ENCODE results near the gene MATN3. TPM values are rescaled to one million over a fixed set of nuclear protein-coding genes. Genes with fewer than 3 reads are reported as not detected.

MATN3 gene
- total and polyA plus RNA-seq, 2 of the 13 experiments (the other 11 are each of a cell fraction or from before 2014, with no cell fraction given) = 36.1 to 208 TPM

GRCh38 chr2:19955544-19956422 lies 56.7 kb downstream of the MATN3 start (continued):
- no peak for TF ChIP-seq TCF12 (IDR thresholded peaks at IDR 0.05)
- TF ChIP-seq TCF12 (CRISPR knock-in tag; IDR thresholded peaks at IDR 0.05) = no peak
- TF ChIP-seq, protein P1, sequence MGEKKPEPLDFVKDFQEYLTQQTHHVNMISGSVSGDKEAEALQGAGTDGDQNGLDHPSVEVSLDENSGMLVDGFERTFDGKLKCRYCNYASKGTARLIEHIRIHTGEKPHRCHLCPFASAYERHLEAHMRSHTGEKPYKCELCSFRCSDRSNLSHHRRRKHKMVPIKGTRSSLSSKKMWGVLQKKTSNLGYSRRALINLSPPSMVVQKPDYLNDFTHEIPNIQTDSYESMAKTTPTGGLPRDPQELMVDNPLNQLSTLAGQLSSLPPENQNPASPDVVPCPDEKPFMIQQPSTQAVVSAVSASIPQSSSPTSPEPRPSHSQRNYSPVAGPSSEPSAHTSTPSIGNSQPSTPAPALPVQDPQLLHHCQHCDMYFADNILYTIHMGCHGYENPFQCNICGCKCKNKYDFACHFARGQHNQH (CRISPR knock-in tag; IDR thresholded peaks at IDR 0.05) = 0 out of 2 replicates have a peak, but pooled peaks have one; percentile 47
- TF ChIP-seq ZNF30 (CRISPR knock-in tag; IDR thresholded peaks at IDR 0.05) = no peak
- TF ChIP-seq MIXL1 (CRISPR knock-in tag; IDR thresholded peaks at IDR 0.05) = 0 out of 2 replicates have a peak, but pooled peaks have one; percentile 18
- no peak for TF ChIP-seq IKZF4 (CRISPR knock-in tag; IDR thresholded peaks at IDR 0.05; ENCODE audit: borderline replicate concordance, low read depth, not compliant biosample characterization)
- TF ChIP-seq ZNF670 (CRISPR knock-in tag; IDR thresholded peaks at IDR 0.05; ENCODE audit: borderline replicate concordance) = no peak
- no peak for TF ChIP-seq ZNF34 (CRISPR knock-in tag; IDR thresholded peaks at IDR 0.05; ENCODE audit: borderline replicate concordance)
- TF ChIP-seq IRX3 (CRISPR knock-in tag; IDR thresholded peaks at IDR 0.05; ENCODE audit: borderline replicate concordance, low read depth) = no peak
- no peak for TF ChIP-seq ZFP37 (CRISPR knock-in tag; IDR thresholded peaks at IDR 0.05; ENCODE audit: borderline replicate concordance)
- no peak for TF ChIP-seq ZBTB25 (CRISPR knock-in tag; IDR thresholded peaks at IDR 0.05)
- no peak for TF ChIP-seq BRD4 (CRISPR knock-in tag; IDR thresholded peaks at IDR 0.05)
- no peak for TF ChIP-seq SKIL (CRISPR knock-in tag; IDR thresholded peaks at IDR 0.05; ENCODE audit: borderline replicate concordance)
- no peak for TF ChIP-seq ZKSCAN1 (IDR thresholded peaks at IDR 0.05; ENCODE audit: low read length)
- TF ChIP-seq SUZ12 (IDR thresholded peaks at IDR 0.05; ENCODE audit: low read depth, low read length) = no peak
- no peak for TF ChIP-seq HNRNPK (IDR thresholded peaks at IDR 0.05; ENCODE audit: low read depth, low read length, poor library complexity, severe bottlenecking)
- TF ChIP-seq TFAP4 (IDR thresholded peaks at IDR 0.05; ENCODE audit: borderline replicate concordance, low read depth) = no peak
- TF ChIP-seq CHD2 (IDR thresholded peaks at IDR 0.05; ENCODE audit: low read depth, low read length) = no peak
- no peak for TF ChIP-seq KDM3A (CRISPR knock-in tag; IDR thresholded peaks at IDR 0.05; ENCODE audit: low read depth)
- TF ChIP-seq ZBTB42 (CRISPR knock-in tag; IDR thresholded peaks at IDR 0.05) = no peak
- TF ChIP-seq SIN3A (IDR thresholded peaks at IDR 0.05; ENCODE audit: borderline replicate concordance, low read depth, low read length) = no peak
- TF ChIP-seq ZBTB10 (CRISPR knock-in tag; IDR thresholded peaks at IDR 0.05; ENCODE audit: borderline replicate concordance) = no peak

All from HepG2 (cell line).